NCI-H1048 (cell line): ENCODE results near the gene RGS6.

Experiments used
- DNase-seq: peaks from one replicate; lab custom pipeline; 2025; lab: John Stamatoyannopoulos, UW

The RGS6 gene

GRCh38 chr14:72500234-72500838, 568.1 kb downstream of the RGS6 start:
- DNase-seq = no peak

- DNase-seq = no peak
These were observed 569.2 kb downstream of the RGS6 start for GRCh38 chr14:72501439-72501838.

- no peak for DNase-seq
These were observed 571.0 kb downstream of the RGS6 start for GRCh38 chr14:72503271-72503670.

DNA sequence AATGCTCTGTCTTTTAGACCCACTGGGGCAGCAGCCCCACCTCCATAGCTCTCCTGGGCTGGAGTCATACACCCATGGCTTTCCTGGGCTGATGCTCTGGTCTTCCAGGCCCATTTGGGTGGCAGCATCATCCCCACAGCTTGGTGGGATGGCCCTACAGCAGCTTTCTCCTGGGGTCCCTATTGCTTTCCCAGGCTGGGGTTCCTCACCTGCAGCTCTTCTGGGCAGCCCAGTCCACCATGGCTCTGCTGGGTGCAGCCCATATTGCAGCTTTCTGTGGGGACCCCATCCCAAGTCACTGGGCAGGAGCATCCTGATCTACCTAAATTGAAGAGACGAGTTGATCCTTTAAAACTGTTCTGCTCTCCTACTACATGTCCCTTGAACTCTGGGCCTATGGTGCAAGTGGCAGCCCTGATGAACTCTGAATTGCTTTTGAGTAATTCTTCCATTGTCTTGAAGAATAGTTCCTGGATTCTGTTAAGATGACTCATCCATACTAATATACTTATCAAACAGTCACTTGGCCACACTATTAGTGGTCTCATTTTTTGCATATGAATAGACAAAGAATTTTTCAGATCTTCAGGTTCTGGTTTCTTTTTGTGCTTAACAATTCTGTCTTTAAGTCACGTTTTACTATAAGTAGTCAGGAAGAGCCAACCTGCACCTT, 571.6 kb downstream of the RGS6 start:
- no peak for DNase-seq

DNA sequence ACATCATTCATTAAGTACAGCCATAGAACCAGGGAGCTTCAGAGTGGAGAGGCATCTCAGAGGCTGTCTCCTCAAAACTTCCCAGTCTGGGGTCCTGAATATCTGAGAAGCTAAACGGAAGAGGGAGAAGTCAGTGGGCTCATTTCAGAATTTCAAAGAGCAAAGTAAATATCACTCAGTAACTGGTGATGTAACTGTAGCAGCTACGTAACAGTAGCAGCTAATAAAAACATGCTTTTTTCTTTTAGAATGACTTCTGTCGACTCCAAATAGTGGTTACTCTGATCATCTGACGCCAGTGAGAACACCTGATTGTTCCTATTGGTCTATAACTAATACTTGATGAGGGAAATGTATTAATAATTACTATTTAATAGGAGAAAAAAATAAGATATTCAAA, 578.3 kb downstream of the RGS6 start:
- no peak for DNase-seq

- DNase-seq = no peak
These were observed 580.1 kb downstream of the RGS6 start for GRCh38 chr14:72512281-72512680.

DNA sequence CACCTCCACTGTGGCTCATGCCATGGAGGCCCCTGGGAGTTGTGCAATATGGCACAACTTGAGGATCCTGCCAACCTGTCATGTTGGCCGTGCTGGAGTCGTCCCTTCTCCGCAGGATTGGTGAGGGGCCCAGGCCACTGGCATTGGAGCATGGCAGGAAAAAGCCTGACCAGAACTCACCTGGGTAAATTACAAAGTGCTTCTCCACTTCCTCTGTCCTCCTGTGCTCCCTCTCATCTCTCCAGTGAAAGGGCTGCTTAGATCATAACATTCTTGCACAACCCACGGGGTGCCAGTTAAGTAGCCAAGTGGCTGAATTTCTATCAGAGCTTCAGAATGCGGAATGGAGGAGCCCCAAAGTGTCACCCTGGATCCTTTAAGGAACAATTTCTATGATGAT, 580.7 kb downstream of the RGS6 start:
- DNase-seq = no peak

- DNase-seq = no peak
These were observed 581.1 kb downstream of the RGS6 start for GRCh38 chr14:72513346-72513745.

DNA sequence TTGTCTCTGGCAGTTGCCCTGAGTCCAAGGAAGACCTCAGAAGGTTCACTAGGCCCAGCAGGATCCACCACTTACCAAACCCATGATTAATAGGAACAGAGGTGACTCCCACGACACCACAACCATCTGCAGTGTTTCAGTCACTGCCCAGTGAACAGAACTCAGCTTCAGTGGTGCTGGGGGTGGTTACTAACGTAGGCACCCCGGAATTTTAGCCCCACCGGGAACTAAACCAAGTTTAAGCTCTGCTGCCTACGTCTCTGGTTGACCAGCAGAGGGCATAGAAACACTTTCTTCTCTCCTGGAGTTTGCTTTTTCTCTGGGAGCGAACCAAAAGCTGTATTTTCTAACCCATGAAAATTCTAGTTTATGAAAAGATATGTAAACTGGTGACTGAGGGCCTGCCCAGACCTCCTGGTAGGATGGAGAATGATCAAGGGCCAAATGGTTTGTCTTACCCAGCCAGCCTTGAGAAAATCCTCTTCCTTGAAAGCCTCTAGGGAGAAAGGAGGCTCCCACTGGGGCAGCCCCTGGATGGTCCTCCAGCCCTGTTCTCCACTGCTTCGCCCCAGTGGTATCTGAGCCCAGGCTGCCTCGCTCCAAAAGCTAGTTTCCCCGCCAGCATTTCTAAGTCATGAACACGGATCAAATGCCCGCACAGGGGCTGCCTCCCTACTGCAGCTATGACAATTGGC, 581.9 kb downstream of the RGS6 start:
- no peak for DNase-seq

- no peak for DNase-seq
These were observed 582.4 kb downstream of the RGS6 start for GRCh38 chr14:72514660-72515025.

DNA sequence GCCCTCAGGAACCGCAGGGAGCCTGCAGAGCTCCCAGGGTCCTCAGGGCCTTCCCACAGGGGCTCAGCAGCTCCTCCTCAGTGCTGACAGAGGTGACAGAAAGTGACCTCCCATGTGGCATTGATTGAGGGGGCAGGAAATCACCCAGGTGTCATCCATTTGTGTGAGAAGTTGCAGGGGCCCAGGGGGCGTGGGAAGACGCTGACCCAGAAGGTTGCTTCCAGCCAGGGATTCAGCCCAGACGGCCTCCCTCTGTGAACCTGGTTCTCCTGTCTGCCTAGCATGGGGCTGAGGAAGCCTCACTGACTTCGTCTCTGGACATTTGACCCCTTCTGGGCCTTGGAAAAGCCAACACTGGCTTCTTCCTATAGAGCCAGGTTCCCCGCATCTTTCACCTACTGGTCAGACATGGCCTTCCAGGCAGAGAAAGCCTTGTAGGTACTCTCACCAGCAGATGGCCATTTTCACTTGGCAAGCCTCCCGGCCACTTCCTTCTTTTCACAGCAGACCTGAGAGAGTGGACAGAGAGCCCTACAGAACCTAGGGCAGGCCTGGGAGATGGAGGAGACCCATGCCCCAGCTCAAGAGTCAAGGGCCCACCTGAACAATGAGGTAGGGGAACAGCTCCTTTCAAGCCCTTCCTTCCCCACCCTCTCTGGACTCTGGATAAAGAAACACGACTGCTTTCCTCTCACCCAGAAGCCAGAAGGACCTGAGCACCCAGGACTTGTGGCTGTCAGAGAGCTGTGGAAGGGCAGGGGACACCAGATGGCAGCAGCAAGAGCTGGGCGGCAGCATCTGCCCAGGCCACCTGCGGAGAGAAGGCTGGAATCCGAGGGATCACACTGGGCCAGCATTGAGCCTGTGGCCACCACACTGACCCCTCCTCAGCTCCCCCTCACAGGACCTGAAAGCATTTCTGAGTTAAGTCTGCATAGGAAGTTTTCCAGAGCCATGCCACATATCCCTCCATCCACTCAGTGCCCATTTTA, 583.8 kb downstream of the RGS6 start:
- no peak for DNase-seq

DNA sequence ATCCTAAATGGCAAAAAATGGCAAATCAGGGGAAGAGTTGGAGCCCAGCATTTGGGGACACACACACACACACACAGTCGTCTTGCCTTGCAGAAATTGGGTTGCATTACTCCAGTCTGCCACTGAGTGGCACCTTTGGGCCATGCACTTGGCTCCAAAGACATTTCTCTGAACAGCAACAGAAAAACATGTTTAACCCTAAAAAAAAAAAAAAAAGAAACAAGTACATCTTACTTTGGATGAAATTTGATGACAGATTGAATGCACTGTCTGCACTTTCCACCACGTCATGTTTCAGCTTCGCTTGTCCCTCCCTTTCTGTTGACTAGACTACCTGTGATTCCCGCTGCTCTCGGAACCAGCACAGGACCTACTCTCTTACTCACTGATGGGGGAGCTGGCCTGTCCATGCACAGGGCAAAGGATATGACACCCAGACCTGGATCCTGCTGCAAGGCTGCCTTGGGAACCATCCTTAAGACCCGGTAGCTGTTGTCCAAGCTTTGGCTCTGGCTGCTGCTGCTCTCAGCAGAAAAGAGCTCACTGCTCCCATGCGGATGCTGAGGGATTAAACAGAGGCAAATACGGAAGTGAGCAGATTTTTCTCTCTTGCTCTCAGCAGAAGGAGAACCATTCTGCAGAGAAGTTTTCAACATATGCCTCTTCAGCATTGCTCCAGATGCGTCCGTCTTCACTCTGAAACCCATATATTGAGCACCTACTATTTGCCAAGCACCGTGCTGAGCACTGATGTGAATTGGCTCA, 584.9 kb downstream of the RGS6 start:
- peak; percentile 6 for DNase-seq

DNA sequence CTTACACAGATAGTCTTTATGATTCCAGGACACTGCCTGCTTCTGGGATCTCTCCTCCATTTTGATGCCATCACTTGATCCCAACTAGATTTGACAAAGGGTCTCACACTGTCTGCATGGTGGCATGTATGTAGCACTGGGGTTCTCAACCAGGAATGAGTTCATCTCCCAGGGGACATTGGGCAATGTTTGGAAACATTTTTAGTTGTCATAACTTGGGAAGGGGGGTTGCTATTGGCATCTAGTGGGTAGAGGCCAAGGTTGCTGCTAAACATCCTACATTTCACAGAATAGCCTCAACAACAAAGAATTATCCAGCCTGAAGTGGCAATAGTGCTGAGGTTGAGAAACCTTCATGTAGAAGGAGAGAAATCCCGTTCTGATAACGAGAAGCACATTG, 585.5 kb downstream of the RGS6 start:
- no peak for DNase-seq

DNA sequence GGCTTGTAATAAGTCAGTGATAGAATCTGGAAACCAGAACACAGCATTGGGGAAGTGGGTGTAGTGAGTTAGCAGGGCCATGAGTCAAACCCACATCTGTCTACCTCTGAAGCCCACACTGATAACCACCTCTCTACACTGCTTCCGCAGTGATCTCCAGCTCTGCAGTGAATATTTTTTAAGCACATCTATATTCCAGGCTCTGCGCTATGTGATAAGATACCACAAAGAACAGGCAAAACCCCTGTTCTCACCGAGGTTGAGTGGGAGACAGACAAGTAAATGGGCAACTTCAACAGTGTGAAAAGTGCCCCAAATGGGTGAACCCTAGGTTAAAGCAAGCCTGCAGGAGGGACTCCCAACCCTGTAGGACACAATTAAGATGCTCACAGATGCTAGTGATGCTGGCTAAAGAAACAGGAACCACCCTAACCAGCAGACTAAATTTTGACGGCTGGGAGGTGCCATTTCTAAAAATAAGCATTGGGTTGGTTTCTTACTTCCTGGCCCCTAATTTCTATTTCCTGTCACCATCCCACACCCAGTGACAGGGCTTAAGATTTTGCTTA, 586.7 kb downstream of the RGS6 start:
- no peak for DNase-seq

GRCh38 chr14:72519543-72519942, 587.3 kb downstream of the RGS6 start:
- no peak for DNase-seq

- no peak for DNase-seq
These were observed 588.8 kb downstream of the RGS6 start for GRCh38 chr14:72521045-72521444.

DNA sequence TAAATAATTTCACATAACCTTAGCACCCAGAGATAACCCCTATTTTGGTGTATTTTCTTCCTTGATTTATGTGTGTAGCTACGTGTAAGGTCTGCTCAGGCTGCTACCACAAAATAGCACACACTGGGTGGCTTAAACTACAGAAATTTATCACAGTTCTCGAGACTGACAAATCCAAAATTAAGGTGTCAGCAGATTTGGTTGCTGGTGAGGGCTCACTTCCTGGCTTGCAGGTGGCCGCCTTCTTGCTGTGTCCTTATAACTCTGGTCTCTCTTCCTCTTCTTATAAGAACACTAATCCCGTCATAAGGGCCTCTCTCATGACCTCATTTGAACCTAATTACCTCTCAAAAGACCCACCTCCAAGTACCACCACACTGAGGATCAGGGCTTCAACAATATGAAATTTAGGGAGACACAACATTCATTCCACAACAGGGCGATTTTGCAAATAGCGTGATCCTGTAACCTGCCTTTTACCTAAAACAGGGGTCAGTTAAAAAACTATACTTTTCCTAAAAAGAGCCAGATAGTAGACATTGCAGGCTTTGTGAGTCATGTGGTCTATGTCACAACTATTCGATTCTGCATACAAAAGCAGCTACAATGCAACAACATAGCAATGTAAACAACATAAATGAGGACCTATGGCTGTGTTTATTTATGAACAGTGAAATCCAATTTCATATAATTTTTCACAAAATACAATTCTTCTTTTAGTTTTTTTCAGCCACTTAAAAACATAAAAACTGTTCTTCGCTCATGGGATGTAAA, 589.9 kb downstream of the RGS6 start:
- no peak for DNase-seq

DNA sequence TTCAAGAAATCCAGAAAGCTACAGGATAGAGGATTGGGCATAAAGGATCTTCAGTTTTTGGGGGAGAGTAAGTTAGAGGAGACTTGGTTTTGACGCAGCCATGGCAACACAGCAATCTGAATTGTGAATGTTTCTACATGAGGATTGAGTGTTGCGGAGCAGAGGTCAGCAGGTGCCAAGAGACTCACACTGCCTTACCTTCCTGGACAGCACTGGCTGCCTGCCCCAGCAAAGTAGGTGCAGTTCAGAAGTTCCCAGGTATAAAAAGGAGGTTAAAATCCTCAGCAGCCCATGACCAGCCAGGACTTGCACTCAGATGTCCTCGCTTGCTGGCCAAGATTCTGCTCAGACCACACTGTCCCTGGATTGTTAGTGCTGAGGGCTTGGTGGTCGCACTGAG, 590.6 kb downstream of the RGS6 start:
- DNase-seq = no peak

GRCh38 chr14:72523424-72524294, 591.4 kb downstream of the RGS6 start:
- DNase-seq = no peak

GRCh38 chr14:72524295-72524629, 592.0 kb downstream of the RGS6 start:
- DNase-seq = no peak
